OCI-LY7 (cell line): ENCODE data around the gene NOP9. TPM values are rescaled to one million over a fixed set of nuclear protein-coding genes. Genes with fewer than 3 reads are reported as not detected.

Experiments used
- BruUV-seq: library from RNA; stranded (reverse); fragments of 400-500 nt; replicated peaks from 2 replicates; lab custom pipeline; 2021; lab: Mats Ljungman, UMichigan
- CTCF ChIA-PET: fragments of 300-600 bp; sonication (Branson Sonifier 250); formaldehyde crosslinking; loops from one replicate; lab custom pipeline; 2022; ENCODE audit warnings: antibody characterized with exemption; ENCODE audit not compliant: unreplicated experiment; lab: Charles Lee
- POLR2A ChIA-PET: fragments of 300-600 bp; sonication (Branson Sonifier 250); formaldehyde crosslinking; loops from one replicate; lab custom pipeline; 2022; ENCODE audit warnings: antibody characterized with exemption; lab: Charles Lee
- DNase-seq: peaks from one replicate; pipeline ENCODE4 v3.0.0-alpha.2; 2015; ENCODE audit warnings: low spot score
- H2AFZ ChIP-seq: fragments of 200-600 bp; sonication (generic), shearing (Covaris generic); 2 replicates; pipeline ENCODE4 v1.6.1; 2014; ENCODE audit warnings: mild to moderate bottlenecking, antibody characterized with exemption, low read length, moderate library complexity
- H3K27ac ChIP-seq: fragments of 200-600 bp; sonication (generic); 2 replicates; pipeline ENCODE4 v1.5.1; 2014; ENCODE audit warnings: mixed run types, low read depth, mild to moderate bottlenecking, moderate library complexity, low read length, inconsistent platforms; ENCODE audit not compliant: poor library complexity, severe bottlenecking
- H3K36me3 ChIP-seq: fragments of 200-600 bp; sonication (generic); 2 replicates; pipeline ENCODE4 v1.6.1; 2014; ENCODE audit warnings: mild to moderate bottlenecking, antibody characterized with exemption, low read length, moderate library complexity, mixed read lengths; ENCODE audit not compliant: insufficient read depth
- H3K4me1 ChIP-seq: fragments of 200-600 bp; sonication (generic); 2 replicates; pipeline ENCODE4 v1.5.1; 2014; ENCODE audit warnings: mild to moderate bottlenecking, low read length; ENCODE audit not compliant: insufficient read depth, poor library complexity, severe bottlenecking
- H3K4me2 ChIP-seq: fragments of 200-600 bp; sonication (generic); 2 replicates; pipeline ENCODE4 v1.6.1; 2014; ENCODE audit warnings: mild to moderate bottlenecking, low read length
- H3K4me3 ChIP-seq: fragments of 200-600 bp; sonication (generic); 2 replicates; pipeline ENCODE4 v1.5.1; 2014; ENCODE audit warnings: mild to moderate bottlenecking, low read depth, low read length; ENCODE audit not compliant: poor library complexity, severe bottlenecking
- H3K79me2 ChIP-seq: fragments of 200-600 bp; sonication (generic); 2 replicates; pipeline ENCODE4 v1.6.1; 2016; ENCODE audit warnings: low read depth, mild to moderate bottlenecking, low read length, moderate library complexity, mixed read lengths; ENCODE audit not compliant: insufficient read depth
- H3K9me2 ChIP-seq: fragments of 200-600 bp; sonication (generic); 2 replicates; pipeline ENCODE4 v1.6.1; 2016; ENCODE audit warnings: mild to moderate bottlenecking, low read length, mixed read lengths; ENCODE audit not compliant: insufficient read depth
- H3K9me3 ChIP-seq: fragments of 200-600 bp; sonication (generic); 2 replicates; pipeline ENCODE4 v1.6.1; 2014; ENCODE audit warnings: mild to moderate bottlenecking, mixed run types, low read length, mixed read lengths
- H4K20me1 ChIP-seq: fragments of 200-600 bp; sonication (generic); 2 replicates; pipeline ENCODE4 v1.6.1; 2014; ENCODE audit warnings: mild to moderate bottlenecking, antibody characterized with exemption, low read length, moderate library complexity, mixed read lengths; ENCODE audit not compliant: insufficient read depth
- EZH2phosphoT487 ChIP-seq: fragments of 200-600 bp; sonication (generic); IDR thresholded peaks from 2 replicates; pipeline ENCODE4 v1.6.1; 2018; ENCODE audit warnings: low read depth, borderline replicate concordance, mild to moderate bottlenecking, mixed run types, antibody characterized with exemption, low read length, moderate library complexity, mixed read lengths
- intact Hi-C: fragments of 100-400 bp; cut with micrococcal nuclease; formaldehyde crosslinking; loops from one replicate; pipeline ENCODE4 v1.10.0; 2022; ENCODE audit not compliant: unreplicated experiment
- total RNA-seq, 2 experiments: library from RNA; depleted of rRNA in 1 of 2; stranded (reverse); fragments of >200 nt in 1 of 2; shearing (Covaris generic) in 1 of 2; gene quantifications; 2 replicates each; pipeline ENCODE4 v1.2.3, GENCODE V29; 2014 to 2022
- TF ChIP-seq, protein P1 (sequence below): fragments of 200-600 bp; sonication (generic); conservative IDR thresholded peaks from 2 replicates; pipeline ENCODE4 v1.5.1; 2014; ENCODE audit warnings: mild to moderate bottlenecking, antibody characterized with exemption, low read length, moderate library complexity, mixed read lengths

The NOP9 gene
- total RNA-seq, 2 experiments from 2014 or later: 33.2 to 52.6 TPM

DNA sequence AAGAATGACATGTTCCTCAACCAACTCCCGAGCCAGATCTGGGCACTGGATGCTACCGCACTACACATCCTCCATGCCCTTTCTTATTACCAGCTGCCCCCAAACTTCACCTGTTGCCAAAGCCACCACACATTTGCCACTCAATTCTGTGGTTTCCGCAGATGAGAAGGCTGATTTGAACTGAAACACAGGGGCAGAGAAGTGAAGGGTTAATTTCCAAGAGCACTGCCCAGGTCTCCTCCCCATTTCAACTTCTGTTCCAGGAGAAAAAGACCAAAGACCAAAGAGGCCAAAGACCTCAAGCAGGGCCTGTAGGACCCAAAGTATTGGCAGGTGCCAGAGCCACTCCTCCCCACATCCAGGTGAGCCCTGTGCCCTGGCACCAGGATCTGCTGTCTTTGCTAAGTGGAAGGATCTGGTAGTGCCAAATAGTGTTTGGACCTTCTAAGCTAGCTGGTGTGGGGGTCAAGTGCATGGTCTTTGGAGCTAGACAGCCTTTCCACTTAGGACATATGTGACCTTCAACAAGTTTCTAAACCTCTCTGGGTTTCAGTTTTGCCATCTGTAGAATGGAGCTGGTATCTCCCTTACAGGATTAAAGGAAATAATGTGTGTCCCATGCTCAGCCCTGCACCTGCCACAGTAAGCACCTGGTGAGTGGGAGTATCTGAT lies 8.1 kb upstream of the NOP9 start:
- Histone ChIP-seq H3K79me2 (no peaks in the 10 kb centered on the region), H3K4me3 (no peak overlapping the region), H4K20me1 (no peaks in the 10 kb centered on the region), H3K27ac (no peak overlapping the region), H3K9me3 (no peaks in the 10 kb centered on the region), H3K36me3 (peaks cover 34% of the 10 kb centered on the region), H3K9me2 (no peaks in the 10 kb centered on the region), H3K4me2 (no peak overlapping the region), H2AFZ (no peak overlapping the region), H3K4me1 (no peaks in the 10 kb centered on the region)
- no peak for DNase-seq
- ChIA-PET CTCF (interaction anchor here (1.2 kb wide), 1 partner anchor 12 kb away, joined by 5 read pairs; no protein-coding TSS in a partner anchor), POLR2A (no interaction called here)
- intact Hi-C loops: no loop called here
- TF ChIP-seq, protein P1, sequence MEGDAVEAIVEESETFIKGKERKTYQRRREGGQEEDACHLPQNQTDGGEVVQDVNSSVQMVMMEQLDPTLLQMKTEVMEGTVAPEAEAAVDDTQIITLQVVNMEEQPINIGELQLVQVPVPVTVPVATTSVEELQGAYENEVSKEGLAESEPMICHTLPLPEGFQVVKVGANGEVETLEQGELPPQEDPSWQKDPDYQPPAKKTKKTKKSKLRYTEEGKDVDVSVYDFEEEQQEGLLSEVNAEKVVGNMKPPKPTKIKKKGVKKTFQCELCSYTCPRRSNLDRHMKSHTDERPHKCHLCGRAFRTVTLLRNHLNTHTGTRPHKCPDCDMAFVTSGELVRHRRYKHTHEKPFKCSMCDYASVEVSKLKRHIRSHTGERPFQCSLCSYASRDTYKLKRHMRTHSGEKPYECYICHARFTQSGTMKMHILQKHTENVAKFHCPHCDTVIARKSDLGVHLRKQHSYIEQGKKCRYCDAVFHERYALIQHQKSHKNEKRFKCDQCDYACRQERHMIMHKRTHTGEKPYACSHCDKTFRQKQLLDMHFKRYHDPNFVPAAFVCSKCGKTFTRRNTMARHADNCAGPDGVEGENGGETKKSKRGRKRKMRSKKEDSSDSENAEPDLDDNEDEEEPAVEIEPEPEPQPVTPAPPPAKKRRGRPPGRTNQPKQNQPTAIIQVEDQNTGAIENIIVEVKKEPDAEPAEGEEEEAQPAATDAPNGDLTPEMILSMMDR: no peak
- no peak for TF ChIP-seq EZH2phosphoT487
- no TSS peak for BruUV-seq

DNA sequence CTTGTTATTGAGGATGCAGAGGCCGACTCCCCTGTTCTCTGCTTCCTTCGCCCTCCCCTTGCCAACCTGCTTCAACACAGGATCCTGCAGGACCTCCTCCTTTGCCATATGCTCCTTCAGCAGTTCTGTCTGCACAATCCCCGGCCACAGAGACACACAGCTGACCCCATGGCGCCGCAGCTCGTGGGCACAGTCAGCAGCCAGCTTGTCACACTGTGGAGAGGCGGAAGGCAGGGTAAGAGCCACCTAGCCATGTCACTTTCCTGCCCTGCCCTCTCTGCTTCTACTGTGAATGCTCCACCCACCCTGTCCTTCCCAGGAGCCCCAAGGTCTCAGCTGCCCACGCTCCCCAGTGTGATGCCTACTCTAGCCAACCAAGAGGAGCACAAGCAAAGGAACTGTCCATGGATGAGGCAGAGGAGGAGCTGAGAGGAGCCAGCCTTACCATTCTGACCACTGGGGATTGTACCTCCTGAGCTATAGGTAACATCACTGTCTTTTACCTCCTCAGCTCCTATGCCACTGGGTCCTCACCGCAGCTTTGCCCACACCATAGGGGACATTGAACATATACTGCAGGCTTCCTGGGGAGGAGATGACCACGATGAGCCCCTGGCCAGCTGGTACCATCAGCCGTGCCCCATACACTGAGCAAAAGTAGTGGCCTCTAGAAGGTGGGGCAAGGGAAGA lies 7.4 kb upstream of the NOP9 start:
- ChIA-PET CTCF (interaction anchor here (1.1 to 1.2 kb wide), 2 partner anchors 13 to 60 kb away, joined by 3 to 5 read pairs; partner anchors contain the start of gene GMPR2), POLR2A (interaction anchor here (1.2 kb wide), 1 partner anchor 50 kb away, joined by 7 read pairs; the partner anchor contains the start of gene TINF2)
- H3K4me1 ChIP-seq: peaks cover 4% of the 10 kb centered on the region
- intact Hi-C loops: no loop called here
- H3K36me3 ChIP-seq: peaks cover 34% of the 10 kb centered on the region
- no peaks in the 10 kb centered on the region for H3K79me2 ChIP-seq
- no TSS peak for BruUV-seq
- H3K9me3 ChIP-seq: no peaks in the 10 kb centered on the region
- no peaks in the 10 kb centered on the region for H3K9me2 ChIP-seq
- H3K4me3 ChIP-seq: no peak overlapping the region
- TF ChIP-seq, protein P1: no peak
- TF ChIP-seq EZH2phosphoT487: no peak
- no peak overlapping the region for H2AFZ ChIP-seq
- no peak for DNase-seq
- no peak overlapping the region for H3K4me2 ChIP-seq
- H4K20me1 ChIP-seq: no peaks in the 10 kb centered on the region
- no peak overlapping the region for H3K27ac ChIP-seq
